GM18873 (cell line): ENCODE results near the gene GAS2.
A peak's percentile ranks its signal among the peaks of the same experiment; 100 is the strongest.
"Not testable (repeated sequence)": the region's sequence is repeated elsewhere in the genome, so short reads cannot be mapped to it uniquely, and the experiment has no call there.

Experiments
- ATAC-seq: cut with Tn5 transposase; IDR thresholded peaks from one replicate; pipeline ENCODE4 v1.9.1; 2021; ENCODE audit warnings: mild to moderate bottlenecking, moderate library complexity, moderate number of reproducible peaks; ENCODE audit not compliant: unreplicated experiment, low FRiP score

Gene GAS2

DNA sequence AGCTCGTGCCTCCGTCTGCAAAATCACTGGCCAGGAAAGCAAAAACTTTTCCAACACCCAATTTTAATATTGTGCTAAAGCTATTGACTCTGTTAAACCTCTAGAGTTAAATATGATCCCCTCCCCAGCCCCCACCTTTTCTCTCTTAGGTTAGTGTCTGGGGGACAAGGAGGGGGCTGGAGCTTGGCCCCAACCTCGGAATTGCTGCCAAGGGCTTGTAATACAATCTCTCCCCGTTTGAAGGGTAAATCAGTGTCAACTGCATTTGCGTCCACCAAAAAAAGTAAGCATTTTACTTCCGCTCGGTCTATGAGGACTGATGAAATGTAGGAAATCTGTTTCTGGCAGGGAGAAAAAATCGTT lies at the start of gene GAS2:
Gene GAS2 (plus strand): TSS at position 287 of the 363 bp plus-strand sequence. CDS start 8,259 bp downstream, outside the sequence.
- peak; percentile 12 for ATAC-seq

DNA sequence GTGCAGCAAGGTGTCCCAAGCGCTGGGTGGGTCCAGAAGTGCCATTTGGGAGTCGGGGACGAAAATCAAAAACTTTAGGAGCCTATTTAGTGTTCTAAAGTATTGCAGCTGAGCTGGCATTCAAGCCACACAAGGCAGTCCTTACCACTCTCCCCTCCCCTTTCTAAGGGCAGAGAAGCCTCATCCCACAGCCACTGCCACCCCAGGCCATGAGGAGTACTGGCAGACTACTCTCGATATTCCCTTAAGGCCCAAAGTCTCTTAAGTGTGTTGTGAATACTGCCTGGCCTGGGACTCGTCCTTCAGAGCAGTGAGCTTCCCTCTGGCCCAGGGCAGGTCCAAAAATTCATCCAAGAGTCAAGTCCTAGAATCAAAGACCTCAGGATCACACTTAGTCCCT lies 48.5 kb upstream of the GAS2 start:
- no peak for ATAC-seq

DNA sequence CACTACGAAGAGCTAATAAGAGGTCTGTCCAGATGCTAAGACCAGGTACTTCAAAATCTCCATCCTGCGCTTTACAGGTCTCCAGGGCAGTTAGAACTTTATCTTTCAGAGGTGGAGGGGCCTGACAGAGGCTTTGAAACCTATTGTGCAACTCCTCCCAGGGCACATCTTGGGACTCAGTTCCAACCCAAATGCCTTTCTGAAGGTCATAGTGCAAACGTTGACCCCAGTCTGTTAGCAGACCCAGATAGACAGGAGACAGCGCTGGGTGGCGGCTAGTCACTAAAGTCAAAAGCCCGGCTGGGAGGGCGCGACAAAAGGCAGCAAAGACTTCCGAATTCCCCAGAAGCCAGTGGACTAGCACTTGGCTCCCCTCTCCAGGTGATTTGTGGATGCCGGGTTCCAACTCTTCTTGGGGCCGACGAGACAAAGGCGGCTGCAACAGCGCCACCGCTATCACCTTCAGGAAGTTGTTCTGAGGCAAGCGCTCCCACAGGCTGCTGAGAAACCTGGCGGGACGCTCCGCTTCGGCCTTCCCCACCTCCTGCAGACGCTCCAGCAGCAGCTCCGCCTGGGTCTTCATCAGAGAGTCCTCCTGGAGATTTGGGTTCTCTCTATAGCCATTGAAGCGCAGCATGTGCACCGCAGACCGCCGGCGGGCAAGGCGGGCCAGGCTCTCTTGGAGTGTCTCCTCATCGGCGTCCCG lies 41.5 kb upstream of the GAS2 start:
- ATAC-seq = peak; percentile 38

GRCh38 chr11:22625448-22626287 lies 40.7 kb upstream of the GAS2 start, which contains the start of gene FANCF:
TSS of gene FANCF (minus strand) at chr11:22625823. CDS start at chr11:22625810, 13 bp downstream.
- ATAC-seq = peak; percentile 99

DNA sequence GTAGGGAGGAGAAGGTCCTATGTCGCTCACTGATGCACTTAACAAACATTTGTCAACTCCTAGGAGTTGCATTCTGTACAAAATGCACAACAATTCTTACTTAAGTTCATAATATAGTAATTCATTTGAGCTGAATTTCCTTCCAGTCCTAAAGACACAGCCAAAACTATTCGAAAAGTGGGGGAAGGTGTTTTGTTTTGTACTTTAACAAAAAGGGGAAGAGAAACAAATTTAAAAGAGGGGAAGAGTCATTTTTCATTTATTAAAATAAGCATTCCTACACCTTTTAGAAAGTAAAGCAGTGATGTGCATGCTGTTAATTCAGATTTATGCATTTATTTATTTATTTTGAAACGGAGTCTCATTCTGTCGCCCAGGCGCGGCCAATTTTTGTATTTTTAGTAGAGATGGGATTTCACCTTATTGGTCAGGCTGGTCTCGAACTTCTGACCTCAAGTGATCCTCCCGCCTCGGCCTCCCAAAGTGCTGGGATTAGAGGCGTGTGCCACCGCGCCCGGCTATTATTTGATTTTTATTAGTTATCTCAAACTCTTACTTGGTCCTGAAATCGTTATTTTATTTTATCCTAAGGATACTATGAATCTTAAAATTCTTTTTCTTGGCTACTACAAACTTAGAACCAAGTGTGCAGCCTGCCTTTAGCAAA lies 39.7 kb upstream of the GAS2 start:
- ATAC-seq = no peak

- no peak for ATAC-seq
These were observed 39.0 kb upstream of the GAS2 start for GRCh38 chr11:22627421-22627820.

DNA sequence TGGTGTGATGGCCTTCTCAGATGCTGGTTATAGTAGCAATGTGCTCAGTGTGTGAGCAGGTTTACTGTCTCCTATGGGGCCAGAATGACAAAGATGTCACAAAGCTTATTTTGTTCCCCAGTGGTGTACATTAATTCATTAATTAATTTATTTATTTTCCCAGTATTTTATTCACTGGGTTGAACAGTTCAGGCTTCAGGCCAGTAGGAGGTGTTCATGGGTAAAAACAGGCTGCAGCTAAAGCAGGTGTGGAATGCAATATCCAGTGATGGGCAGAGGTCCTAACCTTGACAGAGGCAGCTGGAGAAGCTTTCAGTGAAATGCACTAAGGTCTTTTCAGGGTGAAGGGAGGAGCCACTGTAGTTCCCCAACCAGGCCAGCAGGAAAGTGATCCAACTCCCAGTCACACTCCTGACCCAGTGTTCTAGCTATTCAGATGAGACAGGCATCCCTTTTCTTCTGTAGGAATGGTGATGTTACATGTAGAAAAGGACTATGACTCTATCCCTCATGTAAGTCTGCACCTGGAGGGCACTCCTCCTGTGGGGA lies 33.0 kb upstream of the GAS2 start:
- ATAC-seq = no peak

DNA sequence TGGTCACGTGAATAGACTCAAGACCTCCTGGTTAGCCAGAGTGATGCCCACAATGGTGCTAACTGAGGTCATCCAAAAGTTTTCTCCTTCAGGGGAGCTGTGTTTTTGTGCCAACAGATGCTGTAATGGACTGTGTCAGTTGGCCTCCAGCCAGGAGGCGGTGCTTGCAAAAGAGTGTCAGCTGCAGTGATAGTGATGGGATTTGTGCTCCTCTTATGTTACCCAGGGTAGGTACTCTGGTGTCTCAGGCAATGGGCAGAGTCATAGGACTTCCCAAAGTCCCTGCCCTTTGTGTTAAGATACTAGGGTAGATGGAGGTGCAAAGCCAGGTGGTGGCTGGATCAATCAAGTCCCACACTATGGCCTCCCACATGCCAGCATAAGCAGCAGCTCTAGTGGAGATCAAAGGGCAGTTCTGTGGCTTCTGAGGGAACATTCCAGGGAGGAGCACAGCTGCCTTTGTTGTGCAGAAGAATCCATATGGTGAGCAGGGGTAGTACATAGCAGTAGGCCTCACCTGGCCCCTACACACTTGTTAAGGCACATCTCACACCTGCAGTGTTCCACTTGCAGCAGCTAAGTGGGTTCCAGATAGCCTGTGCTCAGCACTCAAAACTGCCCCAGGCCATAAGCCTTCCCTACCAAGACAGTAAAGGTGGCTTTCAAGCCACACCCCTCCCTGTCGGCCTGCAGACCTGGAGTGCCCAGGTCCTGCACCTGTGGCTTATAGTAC lies 31.3 kb upstream of the GAS2 start:
- no peak for ATAC-seq

- no peak for ATAC-seq
These were observed 30.7 kb upstream of the GAS2 start for GRCh38 chr11:22635689-22636088.

GRCh38 chr11:22640862-22641261 lies 25.5 kb upstream of the GAS2 start:
- ATAC-seq = no peak

DNA sequence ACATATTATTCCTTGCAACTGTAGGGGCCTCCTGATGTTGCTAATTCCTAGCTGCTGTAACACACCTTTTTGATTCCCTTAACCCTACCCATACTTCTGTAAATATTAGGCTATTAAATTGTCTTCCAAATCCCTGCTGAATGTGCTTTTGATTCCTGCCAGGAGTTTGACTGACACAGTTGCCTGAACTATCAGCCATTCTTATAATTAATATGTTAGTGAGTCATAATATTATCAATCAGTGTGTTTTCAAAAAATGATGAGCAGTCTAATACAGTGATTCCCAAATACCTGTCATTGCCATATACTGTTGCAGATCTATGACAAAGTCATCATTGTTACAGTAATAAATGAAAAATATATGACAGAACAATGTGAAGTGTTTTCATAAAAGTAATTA lies 24.9 kb upstream of the GAS2 start:
- ATAC-seq = no peak

DNA sequence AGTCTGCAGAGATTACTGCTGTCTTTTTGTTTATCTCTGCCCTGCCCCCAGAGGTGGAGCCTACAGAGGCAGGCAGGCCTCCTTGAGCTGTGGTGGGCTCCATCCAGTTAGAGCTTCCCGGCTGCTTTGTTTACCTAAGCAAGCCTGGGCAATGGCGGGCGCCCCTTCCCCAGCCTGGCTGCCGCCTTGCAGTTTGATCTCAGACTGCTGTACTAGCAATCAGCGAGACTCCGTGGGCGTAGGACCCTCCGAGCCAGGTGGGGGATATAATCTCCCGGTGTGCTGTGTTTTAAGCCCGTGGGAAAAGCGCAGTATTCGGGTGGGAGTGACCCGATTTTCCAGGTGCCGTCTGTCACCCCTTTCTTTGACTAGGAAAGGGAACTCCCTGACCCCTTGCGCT lies 14.1 kb upstream of the GAS2 start:
- not testable (repeated sequence) for ATAC-seq

- ATAC-seq = no peak
These were observed 10.3 kb upstream of the GAS2 start for GRCh38 chr11:22656130-22656529.

- ATAC-seq = peak; percentile 98
These were observed 9.2 kb upstream of the GAS2 start for GRCh38 chr11:22657101-22657694.

- no peak for ATAC-seq
These were observed 6.6 kb upstream of the GAS2 start for GRCh38 chr11:22659783-22660182.

- peak; percentile 44 for ATAC-seq
These were observed 453 bp downstream of the GAS2 start for GRCh38 chr11:22666688-22667439.

GRCh38 chr11:22668005-22668796 lies 1.8 kb downstream of the GAS2 start:
- peak; percentile 29 for ATAC-seq

- no peak for ATAC-seq
These were observed 3.0 kb downstream of the GAS2 start for GRCh38 chr11:22669368-22669767.
